ENCODE data around the gene KCNAB1.

DNA sequence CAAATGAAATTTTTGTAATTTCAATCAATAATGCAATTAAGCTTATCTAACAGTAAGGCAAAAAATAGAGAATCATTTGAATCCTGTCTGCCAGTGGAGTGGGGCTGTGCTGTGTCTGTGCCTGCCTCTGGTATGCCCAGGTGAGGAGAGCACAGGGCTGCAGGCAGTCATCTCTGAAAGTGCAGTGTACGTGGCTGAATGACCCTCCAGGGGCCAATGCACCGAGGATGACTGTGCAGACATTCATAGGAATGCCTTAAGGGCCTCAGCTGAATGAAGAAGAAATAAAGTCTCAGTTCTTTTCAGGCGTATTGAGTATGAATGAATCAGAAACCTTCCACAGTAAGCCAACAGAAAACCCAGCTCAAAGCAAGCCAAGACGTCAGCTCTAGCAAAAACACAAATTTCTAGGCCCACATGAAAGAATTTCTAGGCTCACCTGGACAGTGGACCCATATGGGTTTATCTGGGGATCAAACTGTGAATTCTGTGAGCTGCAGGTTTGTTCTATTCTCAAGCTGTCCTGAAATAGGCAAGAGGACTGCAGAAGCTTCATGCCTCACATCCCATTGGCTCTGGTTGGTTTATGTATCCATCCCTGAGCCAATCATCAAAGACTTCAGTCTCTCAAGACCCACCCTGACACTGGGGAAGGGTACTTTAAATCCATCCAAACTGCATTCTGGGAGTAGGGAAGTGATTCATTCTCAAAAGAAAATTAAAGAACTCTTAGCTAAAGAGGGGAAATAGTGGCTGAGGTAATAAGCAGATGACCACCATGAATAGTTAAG, 311.2 kb downstream of the KCNAB1 start:
- no peak for TF ChIP-seq SP1 (CRISPR knock-in tag; conservative IDR thresholded peaks at IDR 0.05)
- TF ChIP-seq, protein P1, sequence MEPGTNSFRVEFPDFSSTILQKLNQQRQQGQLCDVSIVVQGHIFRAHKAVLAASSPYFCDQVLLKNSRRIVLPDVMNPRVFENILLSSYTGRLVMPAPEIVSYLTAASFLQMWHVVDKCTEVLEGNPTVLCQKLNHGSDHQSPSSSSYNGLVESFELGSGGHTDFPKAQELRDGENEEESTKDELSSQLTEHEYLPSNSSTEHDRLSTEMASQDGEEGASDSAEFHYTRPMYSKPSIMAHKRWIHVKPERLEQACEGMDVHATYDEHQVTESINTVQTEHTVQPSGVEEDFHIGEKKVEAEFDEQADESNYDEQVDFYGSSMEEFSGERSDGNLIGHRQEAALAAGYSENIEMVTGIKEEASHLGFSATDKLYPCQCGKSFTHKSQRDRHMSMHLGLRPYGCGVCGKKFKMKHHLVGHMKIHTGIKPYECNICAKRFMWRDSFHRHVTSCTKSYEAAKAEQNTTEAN (CRISPR knock-in tag; IDR thresholded peaks at IDR 0.05), result no peak

All from WTC11 (cell line).